Nephron progenitor cell (in vitro differentiated cells): Measurements from ENCODE around the gene NDUFS7.

Source experiments
- DNase-seq: peaks from one replicate; pipeline ENCODE4 v3.0.0; 2021
- H3K27ac Mint-ChIP-seq: 2 replicates; pipeline ENCODE4 v1.8.0; 2021; ENCODE audit warnings: mild to moderate bottlenecking, moderate library complexity, mixed read lengths
- H3K27me3 Mint-ChIP-seq: 2 replicates; pipeline ENCODE4 v1.8.0; 2021; ENCODE audit warnings: mild to moderate bottlenecking, low read depth, mixed read lengths; ENCODE audit not compliant: poor library complexity
- H3K36me3 Mint-ChIP-seq: 2 replicates; pipeline ENCODE4 v1.8.0; 2021; ENCODE audit warnings: low read depth, mixed read lengths
- H3K4me1 Mint-ChIP-seq: 2 replicates; pipeline ENCODE4 v1.8.0; 2021; ENCODE audit warnings: mixed read lengths
- H3K4me3 Mint-ChIP-seq: 2 replicates; pipeline ENCODE4 v1.8.0; 2021; ENCODE audit warnings: mild to moderate bottlenecking, moderate library complexity, mixed read lengths
- H3K9me3 Mint-ChIP-seq: 2 replicates; pipeline ENCODE4 v1.8.0; 2021; ENCODE audit warnings: mild to moderate bottlenecking, moderate library complexity, mixed read lengths
- CTCF ChIP-seq: fragments of 200-600 bp; sonication (generic); IDR thresholded peaks from 2 replicates; pipeline ENCODE4 v1.5.0; 2021; ENCODE audit warnings: antibody characterized with exemption

Gene NDUFS7

GRCh38 chr19:1383312-1384084, at the start of gene NDUFS7:
TSS of gene NDUFS7 (plus strand) at chr19:1383907. CDS start at chr19:1383927, 20 bp downstream.
- peaks cover 6% of the 10 kb centered on the region for H3K27me3 Mint-ChIP-seq
- DNase-seq: peak; percentile 94
- peak within 1 kb of the TSS; percentile 92 for H3K4me3 Mint-ChIP-seq
- no peak for TF ChIP-seq CTCF
- H3K9me3 Mint-ChIP-seq: peaks cover 4% of the 10 kb centered on the region
- no peaks in the 10 kb centered on the region for H3K36me3 Mint-ChIP-seq
- H3K4me1 Mint-ChIP-seq: peaks cover 16% of the 10 kb centered on the region
- H3K27ac Mint-ChIP-seq: peak within 1 kb of the TSS; percentile 98

- no peaks in the 10 kb centered on the region for H3K36me3 Mint-ChIP-seq
- DNase-seq: no peak
- peaks cover 19% of the 10 kb centered on the region for H3K27me3 Mint-ChIP-seq
- peaks cover 3% of the 10 kb centered on the region for H3K9me3 Mint-ChIP-seq
- no peak for TF ChIP-seq CTCF
- H3K27ac Mint-ChIP-seq: peak overlapping the region; percentile 29
- peaks cover 10% of the 10 kb centered on the region for H3K4me1 Mint-ChIP-seq
- H3K4me3 Mint-ChIP-seq: no peak overlapping the region
These were observed 47.5 kb upstream of the NDUFS7 start for GRCh38 chr19:1336079-1336684.

GRCh38 chr19:1340681-1341469, 42.8 kb upstream of the NDUFS7 start:
- H3K4me3 Mint-ChIP-seq: no peak overlapping the region
- no peak overlapping the region for H3K27ac Mint-ChIP-seq
- peaks cover 3% of the 10 kb centered on the region for H3K9me3 Mint-ChIP-seq
- peaks cover 21% of the 10 kb centered on the region for H3K27me3 Mint-ChIP-seq
- H3K36me3 Mint-ChIP-seq: no peaks in the 10 kb centered on the region
- no peak for TF ChIP-seq CTCF
- H3K4me1 Mint-ChIP-seq: peaks cover 11% of the 10 kb centered on the region
- DNase-seq: no peak

GRCh38 chr19:1343041-1343440, 40.7 kb upstream of the NDUFS7 start:
- TF ChIP-seq CTCF: no peak
- Mint-ChIP-seq H3K36me3 (no peaks in the 10 kb centered on the region), H3K9me3 (peaks cover 2% of the 10 kb centered on the region), H3K27me3 (peaks cover 23% of the 10 kb centered on the region), H3K27ac (no peak overlapping the region), H3K4me3 (no peak overlapping the region), H3K4me1 (peaks cover 11% of the 10 kb centered on the region)
- DNase-seq: no peak

- no peaks in the 10 kb centered on the region for H3K9me3 Mint-ChIP-seq
- no peaks in the 10 kb centered on the region for H3K36me3 Mint-ChIP-seq
- peaks cover 21% of the 10 kb centered on the region for H3K4me1 Mint-ChIP-seq
- H3K27ac Mint-ChIP-seq: no peak overlapping the region
- peaks cover 20% of the 10 kb centered on the region for H3K27me3 Mint-ChIP-seq
- H3K4me3 Mint-ChIP-seq: no peak overlapping the region
- TF ChIP-seq CTCF: no peak
- DNase-seq: no peak
These were observed 34.5 kb upstream of the NDUFS7 start for GRCh38 chr19:1349211-1349610.
